Peyer's patch (tissue), 4 donors: ENCODE results near the gene RCN2. TPM values are rescaled to one million over a fixed set of nuclear protein-coding genes. Genes with fewer than 3 reads are reported as not detected.

Source experiments
- DNase-seq, 3 donors: peaks; one replicate each; pipeline ENCODE4 v3.0.0-alpha.2; 2017 to 2019
- H3K27ac ChIP-seq, 4 donors: fragments of 200-600 bp; sonication (generic); one replicate each; pipeline ENCODE4 v1.5.1; 2016 to 2019
- H3K27me3 ChIP-seq, 2 donors: fragments of 200-600 bp; sonication (generic); one replicate each; pipeline ENCODE4 v1.5.1; 2019
- H3K36me3 ChIP-seq, 3 donors: fragments of 200-600 bp; sonication (generic); one replicate each; pipeline ENCODE4 v1.5.1; 2016 to 2019
- H3K4me1 ChIP-seq, 4 donors: fragments of 200-600 bp; sonication (generic); one replicate each; pipeline ENCODE4 v1.5.1; 2016 to 2019
- H3K4me3 ChIP-seq, 4 donors: fragments of 200-600 bp; sonication (generic); 1 replicate in 3 of 4; 2 replicates in 1 of 4; pipeline ENCODE4 v1.5.1; 2016 to 2019; ENCODE audit warnings: mild to moderate bottlenecking in 1 of 4
- H3K9me3 ChIP-seq, 4 donors: fragments of 200-600 bp; sonication (generic); one replicate each; pipeline ENCODE4 v1.5.1; 2016 to 2019; ENCODE audit warnings: mild to moderate bottlenecking in 1 of 4
- CTCF ChIP-seq, 6 experiments: fragments of 450-650 bp in 4 of 6; fragments of 200-600 bp in 2 of 6; sonication (generic) in 1 of 6; IDR thresholded peaks; one replicate each; pipeline ENCODE4 v1.5.1; 2017 to 2019; ENCODE audit warnings: antibody characterized with exemption in 6 of 6, mild to moderate bottlenecking in 3 of 6, moderate library complexity in 1 of 6
- POLR2A ChIP-seq, 2 donors: fragments of 450-650 bp; IDR thresholded peaks; one replicate each; pipeline ENCODE4 v1.5.1; 2017; ENCODE audit warnings: antibody characterized with exemption in 2 of 2, mild to moderate bottlenecking in 2 of 2, moderate library complexity in 2 of 2
- total RNA-seq, 4 donors: library from RNA; depleted of rRNA; stranded (reverse); fragments of >200 nt; gene quantifications; one replicate each; pipeline ENCODE4 v1.1.0, GENCODE V29; 2016

Gene RCN2
- total RNA-seq, 4 donors from 2014 or later = 9.3 to 21.9 (median 20.1) TPM

- peak overlapping the region; percentile 83 to 92 (median 86) for H3K27ac ChIP-seq
- no peaks in the 10 kb centered on the region for H3K9me3 ChIP-seq
- peak overlapping the region; percentile 67 to 93 (median 90) for H3K4me3 ChIP-seq
- H3K27me3 ChIP-seq = no peaks in the 10 kb centered on the region
- no peak for DNase-seq
- no peak for TF ChIP-seq CTCF (IDR thresholded peaks at IDR 0.05)
- no peak for TF ChIP-seq POLR2A (IDR thresholded peaks at IDR 0.05)
- peaks cover 0 to 10% (median 0%) of the 10 kb centered on the region in 3 donors for H3K36me3 ChIP-seq
- peaks cover 0 to 8% (median 0%) of the 10 kb centered on the region in 4 donors for H3K4me1 ChIP-seq
Measured at GRCh38 chr15:76930831-76931396, 635 bp upstream of the RCN2 start.

GRCh38 chr15:76932135-76932966 is 802 bp downstream of the RCN2 start:
- H3K27me3 ChIP-seq = no peaks in the 10 kb centered on the region
- H3K4me1 ChIP-seq = peaks cover 0 to 8% (median 0%) of the 10 kb centered on the region in 4 donors
- H3K9me3 ChIP-seq = no peaks in the 10 kb centered on the region
- no peak for DNase-seq
- H3K36me3 ChIP-seq = peaks cover 0 to 17% (median 0%) of the 10 kb centered on the region in 3 donors
- peak overlapping the region; percentile 83 to 92 (median 86) for H3K27ac ChIP-seq
- TF ChIP-seq POLR2A (IDR thresholded peaks at IDR 0.05) (no peak), CTCF (IDR thresholded peaks at IDR 0.05) (no peak)
- peak overlapping the region; percentile 67 to 93 (median 90) for H3K4me3 ChIP-seq

GRCh38 chr15:76935620-76936019 is 4.1 kb downstream of the RCN2 start:
- Histone ChIP-seq H3K27me3 (no peaks in the 10 kb centered on the region), H3K4me3 (no peak overlapping the region), H3K4me1 (peaks cover 0 to 8% (median 0%) of the 10 kb centered on the region in 4 donors), H3K9me3 (no peaks in the 10 kb centered on the region), H3K36me3 (peaks cover 0 to 21% (median 0%) of the 10 kb centered on the region in 3 donors), H3K27ac (no peak overlapping the region)
- DNase-seq = peak in 1 of 3 donors; percentile 37
- no peak for TF ChIP-seq CTCF (IDR thresholded peaks at IDR 0.05)
- TF ChIP-seq POLR2A (IDR thresholded peaks at IDR 0.05) = no peak

- no peak for DNase-seq
- no peak for TF ChIP-seq POLR2A (IDR thresholded peaks at IDR 0.05)
- TF ChIP-seq CTCF (IDR thresholded peaks at IDR 0.05) = no peak
- Histone ChIP-seq H3K36me3 (peaks cover 0 to 21% (median 0%) of the 10 kb centered on the region in 3 donors), H3K27ac (no peak overlapping the region), H3K27me3 (no peaks in the 10 kb centered on the region), H3K4me3 (no peak overlapping the region), H3K4me1 (peaks cover 0 to 8% (median 0%) of the 10 kb centered on the region in 4 donors), H3K9me3 (no peaks in the 10 kb centered on the region)
Measured at GRCh38 chr15:76936671-76937070, 5.1 kb downstream of the RCN2 start.

GRCh38 chr15:76938752-76939151 is 7.2 kb downstream of the RCN2 start:
- H3K4me1 ChIP-seq = no peaks in the 10 kb centered on the region
- no peaks in the 10 kb centered on the region for H3K9me3 ChIP-seq
- H3K27me3 ChIP-seq = no peaks in the 10 kb centered on the region
- no peak for DNase-seq
- no peak overlapping the region for H3K27ac ChIP-seq
- peaks cover 0 to 21% (median 0%) of the 10 kb centered on the region in 3 donors for H3K36me3 ChIP-seq
- no peak overlapping the region for H3K4me3 ChIP-seq
- TF ChIP-seq POLR2A (IDR thresholded peaks at IDR 0.05) (no peak), CTCF (IDR thresholded peaks at IDR 0.05) (no peak)
